ENCODE measurements around the gene DAGLA. TPM values are rescaled to one million over a fixed set of nuclear protein-coding genes. Genes with fewer than 3 reads are reported as not detected.

Gene DAGLA
- total RNA-seq, 2 experiments from 2014 or later = 0.05 TPM; not detected in 1

DNA sequence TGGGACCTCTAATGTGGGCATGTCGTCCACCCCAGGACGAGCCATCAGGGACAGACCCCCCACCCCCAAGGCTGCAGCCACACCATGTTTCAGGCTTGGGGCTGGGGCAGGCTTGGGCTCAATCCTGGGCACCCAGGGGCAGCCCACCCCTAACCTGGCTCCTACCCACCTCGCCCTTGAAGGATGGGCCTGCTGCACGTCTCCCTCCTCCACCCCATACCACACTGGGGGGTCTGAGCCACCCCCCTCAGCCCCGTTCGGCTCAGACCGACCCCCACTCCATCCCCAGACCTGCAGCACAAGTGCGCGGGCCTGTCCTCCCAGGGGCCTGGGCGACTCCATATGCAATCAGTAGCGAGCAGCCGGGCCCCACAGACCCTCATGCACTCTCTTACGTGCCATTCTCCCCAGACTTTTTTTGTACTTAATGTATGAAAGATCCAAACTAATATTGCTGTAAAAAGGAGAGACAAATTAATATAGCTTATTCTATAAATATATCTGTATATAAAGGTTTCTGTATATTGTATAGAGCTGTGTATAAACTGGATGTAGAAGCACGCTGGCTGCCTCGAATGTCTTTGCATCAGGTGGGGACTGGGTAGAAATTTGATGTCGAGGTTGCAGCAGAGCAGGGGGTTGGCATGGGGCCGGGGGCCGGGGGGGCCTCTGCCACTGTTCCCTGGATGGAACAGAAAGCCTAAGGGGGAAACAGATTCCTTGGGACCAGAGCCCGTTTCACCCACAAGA, 66.4 kb downstream of the DAGLA start:
- H3K27ac Mint-ChIP-seq = no peak overlapping the region
- DNase-seq (no peak), ATAC-seq (no peak)
- H3K9me3 Mint-ChIP-seq = no peaks in the 10 kb centered on the region
- peaks cover 17% of the 10 kb centered on the region for H3K27me3 Mint-ChIP-seq
- no peaks in the 10 kb centered on the region for H3K36me3 Mint-ChIP-seq (ENCODE audit: low read depth)
- no peaks in the 10 kb centered on the region for H3K4me1 Mint-ChIP-seq (ENCODE audit: low read depth)
- CTCF ChIA-PET = interaction anchor here (0.7 to 1.9 kb wide), 14 partner anchors 9 to 362 kb away, joined by 3 to 16 read pairs (median 5); no protein-coding TSS in a partner anchor
- no peak overlapping the region for H3K4me3 Mint-ChIP-seq
- TF ChIP-seq, protein P1, sequence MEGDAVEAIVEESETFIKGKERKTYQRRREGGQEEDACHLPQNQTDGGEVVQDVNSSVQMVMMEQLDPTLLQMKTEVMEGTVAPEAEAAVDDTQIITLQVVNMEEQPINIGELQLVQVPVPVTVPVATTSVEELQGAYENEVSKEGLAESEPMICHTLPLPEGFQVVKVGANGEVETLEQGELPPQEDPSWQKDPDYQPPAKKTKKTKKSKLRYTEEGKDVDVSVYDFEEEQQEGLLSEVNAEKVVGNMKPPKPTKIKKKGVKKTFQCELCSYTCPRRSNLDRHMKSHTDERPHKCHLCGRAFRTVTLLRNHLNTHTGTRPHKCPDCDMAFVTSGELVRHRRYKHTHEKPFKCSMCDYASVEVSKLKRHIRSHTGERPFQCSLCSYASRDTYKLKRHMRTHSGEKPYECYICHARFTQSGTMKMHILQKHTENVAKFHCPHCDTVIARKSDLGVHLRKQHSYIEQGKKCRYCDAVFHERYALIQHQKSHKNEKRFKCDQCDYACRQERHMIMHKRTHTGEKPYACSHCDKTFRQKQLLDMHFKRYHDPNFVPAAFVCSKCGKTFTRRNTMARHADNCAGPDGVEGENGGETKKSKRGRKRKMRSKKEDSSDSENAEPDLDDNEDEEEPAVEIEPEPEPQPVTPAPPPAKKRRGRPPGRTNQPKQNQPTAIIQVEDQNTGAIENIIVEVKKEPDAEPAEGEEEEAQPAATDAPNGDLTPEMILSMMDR (IDR thresholded peaks at IDR 0.05) = no peak
- POLR2A ChIA-PET = no interaction called here
- intact Hi-C loops (cut with micrococcal nuclease) = no loop called here

DNA sequence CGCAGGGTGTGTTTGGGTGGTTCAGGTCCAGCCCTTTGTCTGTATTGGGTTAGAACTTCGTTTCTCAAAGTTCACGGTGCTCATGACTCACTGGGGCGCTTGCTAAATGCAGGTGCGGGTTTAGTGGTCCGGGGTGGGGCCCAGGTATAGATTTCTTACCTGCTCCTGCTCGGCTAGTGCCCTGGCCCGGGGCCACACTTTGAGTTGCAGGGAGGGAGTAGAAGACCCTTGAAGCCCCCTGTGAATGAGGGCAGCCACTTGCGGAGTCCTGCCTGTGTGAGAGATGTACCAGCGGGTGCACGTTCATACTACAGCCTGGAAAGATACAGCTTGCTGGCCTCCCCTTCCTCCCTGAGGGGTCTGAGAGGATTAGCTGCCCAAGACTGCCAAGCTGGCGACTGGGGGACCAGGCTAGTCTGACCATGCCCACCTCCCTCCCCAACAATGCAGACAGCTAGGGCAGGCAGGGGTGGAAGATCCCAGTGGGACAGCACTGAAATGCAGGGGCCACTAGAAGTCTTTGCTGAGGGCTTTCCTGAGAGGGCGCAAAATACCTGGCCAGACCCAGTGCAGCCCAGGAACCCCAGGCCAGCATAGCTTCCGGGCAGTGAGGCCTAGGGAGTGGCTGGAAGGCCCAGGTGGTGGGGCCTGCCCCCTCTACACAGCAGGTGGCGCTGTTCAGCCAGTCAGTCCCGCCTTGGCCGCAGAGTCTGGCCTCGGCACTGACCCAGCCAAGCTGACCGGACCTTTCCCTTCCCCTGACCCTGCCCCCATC, 67.2 kb downstream of the DAGLA start:
- TF ChIP-seq, protein P1 (IDR thresholded peaks at IDR 0.05) = peak; percentile 97
- Mint-ChIP-seq H3K4me3 (no peak overlapping the region), H3K36me3 (ENCODE audit: low read depth) (no peaks in the 10 kb centered on the region), H3K4me1 (ENCODE audit: low read depth) (peaks cover 2% of the 10 kb centered on the region), H3K9me3 (no peaks in the 10 kb centered on the region), H3K27ac (no peak overlapping the region), H3K27me3 (peaks cover 21% of the 10 kb centered on the region)
- ATAC-seq (peak; percentile 70), DNase-seq (peak; percentile 67)
- ChIA-PET POLR2A (no interaction called here), CTCF (interaction anchor here (0.6 to 1.9 kb wide), 20 partner anchors 9 to 361 kb away, joined by 3 to 16 read pairs (median 4); no protein-coding TSS in a partner anchor)
- intact Hi-C loops (cut with micrococcal nuclease) = no loop called here

DNA sequence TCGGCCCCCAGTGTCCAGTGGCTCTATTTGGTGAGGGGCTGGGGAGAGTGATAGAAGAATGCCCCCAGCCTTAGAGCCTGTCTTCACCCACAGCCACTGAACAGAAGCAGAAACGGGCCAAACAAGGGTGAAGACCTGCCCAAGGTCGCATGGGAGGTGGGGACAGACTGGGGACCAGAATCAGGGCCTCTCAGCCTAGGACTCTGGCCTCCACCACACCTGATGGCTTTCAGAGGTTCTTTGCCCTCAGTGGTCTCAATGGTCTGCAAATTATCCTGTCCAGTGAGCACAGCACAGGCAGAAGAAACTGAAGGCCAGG, 67.7 kb downstream of the DAGLA start:
- Mint-ChIP-seq H3K4me1 (ENCODE audit: low read depth) (peaks cover 2% of the 10 kb centered on the region), H3K27ac (no peak overlapping the region), H3K36me3 (ENCODE audit: low read depth) (no peaks in the 10 kb centered on the region), H3K4me3 (no peak overlapping the region), H3K9me3 (no peaks in the 10 kb centered on the region), H3K27me3 (peaks cover 22% of the 10 kb centered on the region)
- CTCF ChIA-PET = interaction anchor here (1.0 to 1.9 kb wide), 9 partner anchors 9 to 360 kb away, joined by 3 to 16 read pairs (median 5); no protein-coding TSS in a partner anchor
- intact Hi-C loops (cut with micrococcal nuclease) = no loop called here
- POLR2A ChIA-PET = no interaction called here
- peak; percentile 3 for ATAC-seq
- DNase-seq = no peak
- TF ChIP-seq, protein P1 (IDR thresholded peaks at IDR 0.05) = peak; percentile 64

DNA sequence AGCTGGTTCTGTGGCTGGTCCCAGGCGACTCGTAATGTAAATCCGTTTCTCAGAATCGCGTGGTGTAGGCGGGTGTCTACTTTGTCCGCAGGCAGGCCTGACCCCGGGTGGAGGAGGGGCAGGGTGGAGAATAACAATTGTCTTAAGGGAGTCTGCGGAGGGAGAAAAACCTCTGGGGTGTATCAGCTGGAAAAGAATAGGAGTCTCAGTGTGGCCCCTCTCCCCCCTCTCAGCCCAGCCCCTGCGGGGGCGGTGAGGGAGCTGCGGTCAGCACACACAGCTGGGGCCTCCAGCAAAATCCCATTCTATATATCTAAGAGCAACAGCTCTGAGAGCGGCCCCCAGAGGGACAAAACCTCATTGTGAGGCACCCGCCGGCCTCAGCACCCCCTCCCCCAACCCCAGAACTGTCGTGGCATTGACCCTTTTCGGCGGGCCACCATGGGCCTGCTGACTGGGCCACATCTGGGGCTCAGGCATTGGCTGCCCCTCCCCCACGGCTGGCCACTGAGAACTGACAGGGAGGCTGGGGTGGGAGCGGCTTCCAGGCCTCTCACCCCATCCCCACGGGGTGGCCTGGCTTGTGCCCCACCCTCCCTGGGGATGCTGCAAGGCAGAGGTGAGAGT, 69.5 kb downstream of the DAGLA start:
- ChIA-PET POLR2A (no interaction called here), CTCF (interaction anchor here (0.7 to 1.9 kb wide), 9 partner anchors 9 to 358 kb away, joined by 3 to 10 read pairs (median 3); partner anchors contain the start of genes FEN1 and TMEM258)
- Mint-ChIP-seq H3K27ac (no peak overlapping the region), H3K27me3 (peaks cover 32% of the 10 kb centered on the region), H3K4me3 (no peak overlapping the region), H3K4me1 (ENCODE audit: low read depth) (peaks cover 4% of the 10 kb centered on the region), H3K9me3 (no peaks in the 10 kb centered on the region), H3K36me3 (ENCODE audit: low read depth) (no peaks in the 10 kb centered on the region)
- TF ChIP-seq, protein P1 (IDR thresholded peaks at IDR 0.05) = no peak
- no peak for ATAC-seq
- intact Hi-C loops (cut with micrococcal nuclease) = no loop called here
- no peak for DNase-seq

Data from activated CD8-positive, alpha-beta T cell treated with anti-CD3 and anti-CD28 coated beads for 36 hours (primary cell).